HepG2 (cell line): Measurements from ENCODE around the gene EXOC7. TPM values are rescaled to one million over a fixed set of nuclear protein-coding genes. Genes with fewer than 3 reads are reported as not detected.

ENCODE experiments used
- ARID5B ChIP-seq: IDR thresholded peaks from 2 replicates; pipeline ENCODE4 v1.4.0; 2020; ENCODE audit warnings: mild to moderate bottlenecking, missing genetic modification reagents
- BORCS8-MEF2B ChIP-seq: sonication (generic); formaldehyde crosslinking; IDR thresholded peaks from 2 replicates; pipeline ENCODE4 v1.8.0; 2022; ENCODE audit warnings: mild to moderate bottlenecking, missing genetic modification reagents
- GTF2F1 ChIP-seq: fragments of 150-350 bp; IDR thresholded peaks from 2 replicates; pipeline ENCODE4 v1.6.1; 2014; ENCODE audit warnings: low read length
- ISX ChIP-seq: sonication (generic); formaldehyde crosslinking; conservative IDR thresholded peaks from 2 replicates; pipeline ENCODE4 v1.5.0; 2020; ENCODE audit warnings: missing genetic modification reagents
- JUN ChIP-seq: sonication (generic); formaldehyde crosslinking; IDR thresholded peaks from 2 replicates; pipeline ENCODE4 v1.4.0; 2020; ENCODE audit warnings: mild to moderate bottlenecking, missing genetic modification reagents
- KLF13 ChIP-seq: sonication (generic); formaldehyde crosslinking; IDR thresholded peaks from 2 replicates; pipeline ENCODE4 v1.4.0; 2020; ENCODE audit warnings: mild to moderate bottlenecking, missing genetic modification reagents
- KLF16 ChIP-seq, 2 experiments: sonication (generic) in 1 of 2; formaldehyde crosslinking in 1 of 2; IDR thresholded peaks; 2 replicates each; pipeline versions ENCODE4 v1.6.1 to v1.8.0; 2016 to 2023; ENCODE audit warnings: missing genetic modification reagents in 2 of 2, missing compliant biosample characterization in 1 of 2
- MEIS1 ChIP-seq: sonication (generic); formaldehyde crosslinking; IDR thresholded peaks from 2 replicates; pipeline ENCODE4 v1.9.0; 2021; ENCODE audit warnings: mild to moderate bottlenecking, missing genetic modification reagents, moderate library complexity, borderline replicate concordance
- MYC ChIP-seq: sonication (generic); formaldehyde crosslinking; IDR thresholded peaks from 2 replicates; pipeline ENCODE4 v1.9.0; 2021; ENCODE audit warnings: missing genetic modification reagents, borderline replicate concordance
- TGIF2 ChIP-seq: IDR thresholded peaks from 2 replicates; pipeline ENCODE4 v1.6.1; 2016; ENCODE audit warnings: control low read depth, missing compliant biosample characterization
- ZNF207 ChIP-seq: fragments of 450-650 bp; IDR thresholded peaks from 2 replicates; pipeline ENCODE4 v1.6.1; 2016; ENCODE audit warnings: antibody characterized with exemption, borderline replicate concordance
- ZNF24 ChIP-seq: fragments of 450-650 bp; IDR thresholded peaks from 2 replicates; pipeline ENCODE4 v1.6.1; 2017; ENCODE audit warnings: antibody characterized with exemption, mild to moderate bottlenecking
- ZNF280B ChIP-seq: sonication (generic); formaldehyde crosslinking; IDR thresholded peaks from 2 replicates; pipeline ENCODE4 v1.5.0; 2020; ENCODE audit warnings: missing genetic modification reagents, mild to moderate bottlenecking, borderline replicate concordance
- ZNF282 ChIP-seq: fragments of 450-650 bp; IDR thresholded peaks from 2 replicates; pipeline ENCODE4 v1.6.1; 2018; ENCODE audit not compliant: partially characterized antibody
- ZNF292 ChIP-seq: sonication (generic); formaldehyde crosslinking; IDR thresholded peaks from 2 replicates; pipeline ENCODE4 v1.8.1; 2022; ENCODE audit warnings: mild to moderate bottlenecking, low read depth, missing genetic modification reagents, borderline replicate concordance
- ZNF703 ChIP-seq: sonication (generic); formaldehyde crosslinking; IDR thresholded peaks from 2 replicates; pipeline ENCODE4 v1.5.1; 2020; ENCODE audit warnings: missing genetic modification reagents, mild to moderate bottlenecking, moderate library complexity, borderline replicate concordance
- ZNF75D ChIP-seq: sonication (generic); formaldehyde crosslinking; IDR thresholded peaks from 2 replicates; pipeline ENCODE4 v1.8.1; 2023; ENCODE audit warnings: missing genetic modification reagents, mild to moderate bottlenecking, borderline replicate concordance
- ZNF776 ChIP-seq: sonication (generic); formaldehyde crosslinking; IDR thresholded peaks from 2 replicates; pipeline ENCODE4 v1.4.0; 2020; ENCODE audit warnings: mild to moderate bottlenecking, missing genetic modification reagents
- ZNF790 ChIP-seq: sonication (generic); formaldehyde crosslinking; IDR thresholded peaks from 2 replicates; pipeline ENCODE4 v1.8.0; 2022; ENCODE audit warnings: missing genetic modification reagents, mild to moderate bottlenecking, borderline replicate concordance
- polyA plus RNA-seq, 8 experiments: library from polyadenylated mRNA; depleted of rRNA in 3 of 8; stranded (reverse) in 7 of 8; unstranded in 1 of 8; fragments of >200 nt; fragmentation: Illumina TruSeq in 4 of 8; extraction: Trizol in 4 of 8; gene quantifications; 2 replicates each; pipeline versions ENCODE4 v1.2.1 to v1.2.3, GENCODE V29; 2011 to 2016; ENCODE audit warnings: low read depth in 4 of 8, missing spikeins in 1 of 8, mixed read lengths in 1 of 8; ENCODE audit not compliant: insufficient read depth in 1 of 8
- total RNA-seq, 5 experiments: library from RNA; depleted of rRNA; stranded (reverse); fragments of >200 nt; fragmentation: Illumina TruSeq; extraction: Trizol; gene quantifications; 2 replicates each; pipeline ENCODE4 v1.2.3, GENCODE V29; 2016; ENCODE audit warnings: low read depth in 1 of 5
- TF ChIP-seq, protein P1 (sequence below): sonication (generic); formaldehyde crosslinking; IDR thresholded peaks from 2 replicates; pipeline ENCODE4 v1.5.0; 2020; ENCODE audit warnings: mild to moderate bottlenecking, missing genetic modification reagents
- TF ChIP-seq, protein P2 (sequence below): sonication (generic); formaldehyde crosslinking; IDR thresholded peaks from 2 replicates; pipeline ENCODE4 v1.5.0; 2020; ENCODE audit warnings: missing genetic modification reagents

The EXOC7 gene
- total and polyA plus RNA-seq, 2 of the 13 experiments (the other 11 are each of a cell fraction or from before 2014, with no cell fraction given) = 86.9 to 116 TPM

DNA sequence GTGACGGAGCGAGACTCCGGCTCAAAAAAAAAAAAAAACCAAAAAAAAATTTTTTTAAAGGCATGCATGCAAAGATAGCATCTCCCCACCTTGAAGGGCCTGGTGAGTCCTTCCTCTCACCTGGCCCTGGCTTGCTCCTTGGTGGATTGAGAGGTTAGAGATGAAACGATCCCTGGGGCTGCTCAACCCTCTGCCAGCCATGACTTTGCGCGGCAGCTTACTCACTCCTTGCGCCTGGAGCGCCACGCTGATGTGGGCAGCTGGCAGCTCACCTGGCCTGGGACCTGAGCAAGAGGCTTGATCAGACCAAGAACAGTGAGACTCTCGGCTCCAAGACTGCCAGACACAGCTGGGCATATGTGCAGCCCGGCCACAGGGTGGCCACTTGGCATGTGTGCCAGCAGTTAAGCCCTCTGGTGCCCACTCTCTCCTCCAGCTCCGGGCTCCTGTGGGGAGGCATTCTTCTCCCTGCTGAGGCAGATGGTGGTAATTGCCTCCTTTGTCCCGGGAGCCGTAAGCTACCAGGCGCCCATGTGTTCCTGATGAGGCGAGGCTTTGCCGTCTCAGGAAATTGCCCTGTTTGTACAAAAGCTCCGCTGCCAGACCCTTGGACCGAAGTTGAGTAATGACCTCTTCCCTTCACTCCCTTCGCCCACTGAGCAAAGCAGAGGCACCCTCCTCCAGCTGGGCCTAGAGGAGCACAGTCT lies 71.4 kb downstream of the EXOC7 start (continued):
- TF ChIP-seq ZNF280B (CRISPR knock-in tag) (peak; percentile 67; the same call in 1 of the 2 replicates), KLF16 (CRISPR knock-in tag; IDR thresholded peaks at IDR 0.05) (peak in 1 of 2 experiments; percentile 14; a peak in 1 of 4 replicates), BORCS8-MEF2B (CRISPR knock-in tag) (no peak), ZNF703 (CRISPR knock-in tag) (no peak), ZNF282 (no peak), ZNF292 (CRISPR knock-in tag) (no peak; the same call in 1 of the 2 replicates), ZNF790 (CRISPR knock-in tag) (no peak), ZNF24 (no peak), ZNF776 (CRISPR knock-in tag) (0 out of 2 replicates have a peak, but pooled peaks have one; percentile 67), ZNF207 (no peak), JUN (CRISPR knock-in tag) (0 out of 2 replicates have a peak, but pooled peaks have one; percentile 27), KLF13 (CRISPR knock-in tag) (no peak), ARID5B (CRISPR knock-in tag) (peak; percentile 70), TGIF2 (CRISPR knock-in tag) (no peak), MEIS1 (0 out of 2 replicates have a peak, but pooled peaks have one; percentile 30), ISX (no peak), ZNF75D (CRISPR knock-in tag) (no peak), GTF2F1 (no peak), MYC (CRISPR knock-in tag) (peak; percentile 60; the same call in 1 of the 2 replicates)
- TF ChIP-seq, protein P1, sequence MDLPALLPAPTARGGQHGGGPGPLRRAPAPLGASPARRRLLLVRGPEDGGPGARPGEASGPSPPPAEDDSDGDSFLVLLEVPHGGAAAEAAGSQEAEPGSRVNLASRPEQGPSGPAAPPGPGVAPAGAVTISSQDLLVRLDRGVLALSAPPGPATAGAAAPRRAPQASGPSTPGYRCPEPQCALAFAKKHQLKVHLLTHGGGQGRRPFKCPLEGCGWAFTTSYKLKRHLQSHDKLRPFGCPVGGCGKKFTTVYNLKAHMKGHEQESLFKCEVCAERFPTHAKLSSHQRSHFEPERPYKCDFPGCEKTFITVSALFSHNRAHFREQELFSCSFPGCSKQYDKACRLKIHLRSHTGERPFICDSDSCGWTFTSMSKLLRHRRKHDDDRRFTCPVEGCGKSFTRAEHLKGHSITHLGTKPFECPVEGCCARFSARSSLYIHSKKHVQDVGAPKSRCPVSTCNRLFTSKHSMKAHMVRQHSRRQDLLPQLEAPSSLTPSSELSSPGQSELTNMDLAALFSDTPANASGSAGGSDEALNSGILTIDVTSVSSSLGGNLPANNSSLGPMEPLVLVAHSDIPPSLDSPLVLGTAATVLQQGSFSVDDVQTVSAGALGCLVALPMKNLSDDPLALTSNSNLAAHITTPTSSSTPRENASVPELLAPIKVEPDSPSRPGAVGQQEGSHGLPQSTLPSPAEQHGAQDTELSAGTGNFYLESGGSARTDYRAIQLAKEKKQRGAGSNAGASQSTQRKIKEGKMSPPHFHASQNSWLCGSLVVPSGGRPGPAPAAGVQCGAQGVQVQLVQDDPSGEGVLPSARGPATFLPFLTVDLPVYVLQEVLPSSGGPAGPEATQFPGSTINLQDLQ (CRISPR knock-in tag) = no peak
- TF ChIP-seq, protein P2, sequence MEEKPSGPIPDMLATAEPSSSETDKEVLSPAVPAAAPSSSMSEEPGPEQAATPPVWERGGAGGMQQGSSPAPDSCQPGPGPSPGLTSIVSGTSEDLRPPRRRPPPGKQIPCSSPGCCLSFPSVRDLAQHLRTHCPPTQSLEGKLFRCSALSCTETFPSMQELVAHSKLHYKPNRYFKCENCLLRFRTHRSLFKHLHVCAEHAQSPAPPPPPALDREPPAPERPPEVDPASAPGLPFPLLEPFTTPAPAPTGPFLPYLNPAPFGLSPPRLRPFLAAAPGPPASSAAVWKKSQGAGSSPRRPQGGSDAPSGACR (CRISPR knock-in tag) = no peak
